Measurements from ENCODE around the gene DNAJB13. TPM values are rescaled to one million over a fixed set of nuclear protein-coding genes. Genes with fewer than 3 reads are reported as not detected.

The DNAJB13 gene
- total and polyA plus RNA-seq, 9 donors = 0.36 to 23.3 (median 2.1) TPM; not detected in 2

GRCh38 chr11:73913472-73913871 is 37.4 kb upstream of the DNAJB13 start:
- TF ChIP-seq EP300 (IDR thresholded peaks at IDR 0.05) = no peak
- no peak for TF ChIP-seq CTCF (IDR thresholded peaks at IDR 0.05)
- TF ChIP-seq POLR2A (IDR thresholded peaks at IDR 0.05) = no peak
- Histone ChIP-seq H3K4me1 (ENCODE audit: insufficient read depth) (no peaks in the 10 kb centered on the region), H3K9me3 (no peaks in the 10 kb centered on the region), H3K27ac (no peak overlapping the region), H3K4me3 (no peak overlapping the region), H3K27me3 (no peaks in the 10 kb centered on the region), H3K36me3 (no peaks in the 10 kb centered on the region)
- DNase-seq = no peak
- intact Hi-C loops (cut with DNase I) = no loop called here

- H3K9me3 ChIP-seq = no peaks in the 10 kb centered on the region
- H3K36me3 ChIP-seq = no peaks in the 10 kb centered on the region
- H3K4me3 ChIP-seq = no peak overlapping the region
- DNase-seq = no peak
- intact Hi-C loops (cut with DNase I) = no loop called here
- TF ChIP-seq POLR2A (IDR thresholded peaks at IDR 0.05) (no peak), CTCF (IDR thresholded peaks at IDR 0.05) (no peak), EP300 (IDR thresholded peaks at IDR 0.05) (no peak)
- H3K27me3 ChIP-seq = no peaks in the 10 kb centered on the region
- H3K27ac ChIP-seq = no peak overlapping the region
- no peaks in the 10 kb centered on the region for H3K4me1 ChIP-seq (ENCODE audit: insufficient read depth)
- 76 to 81% (median 80%) methylated on average over 4 of the region's 4 CpGs for WGBS, 3 donors
Measured at GRCh38 chr11:73914284-73914683, 36.5 kb upstream of the DNAJB13 start.

GRCh38 chr11:73916435-73916834 is 34.4 kb upstream of the DNAJB13 start:
- intact Hi-C loops (cut with DNase I) = no loop called here
- WGBS, 3 donors = 43 to 68% (median 51%) methylated on average over 1 of the region's 1 CpG
- Histone ChIP-seq H3K4me1 (ENCODE audit: insufficient read depth) (no peaks in the 10 kb centered on the region), H3K27me3 (no peaks in the 10 kb centered on the region), H3K4me3 (no peak overlapping the region), H3K9me3 (no peaks in the 10 kb centered on the region), H3K27ac (no peak overlapping the region), H3K36me3 (no peaks in the 10 kb centered on the region)
- no peak for DNase-seq
- TF ChIP-seq EP300 (IDR thresholded peaks at IDR 0.05) (no peak), CTCF (IDR thresholded peaks at IDR 0.05) (no peak), POLR2A (IDR thresholded peaks at IDR 0.05) (no peak)

- no peaks in the 10 kb centered on the region for H3K27me3 ChIP-seq
- WGBS, 3 donors = 95 to 96% (median 96%) methylated on average over 4 of the region's 4 CpGs
Measured at GRCh38 chr11:73921180-73921579, 29.6 kb upstream of the DNAJB13 start.

More at GRCh38 chr11:73921180-73921579, 29.6 kb upstream of the DNAJB13 start:
- H3K4me3 ChIP-seq = no peak overlapping the region
- intact Hi-C loops (cut with DNase I) = no loop called here
- TF ChIP-seq CTCF (IDR thresholded peaks at IDR 0.05) (no peak), POLR2A (IDR thresholded peaks at IDR 0.05) (no peak), EP300 (IDR thresholded peaks at IDR 0.05) (no peak)
- no peaks in the 10 kb centered on the region for H3K9me3 ChIP-seq
- DNase-seq = no peak
- no peaks in the 10 kb centered on the region for H3K36me3 ChIP-seq
- no peak overlapping the region for H3K27ac ChIP-seq
- H3K4me1 ChIP-seq (ENCODE audit: insufficient read depth) = no peaks in the 10 kb centered on the region
